Right atrium auricular region (tissue), 2 donors: Measurements from ENCODE around the gene D2HGDH. TPM values are rescaled to one million over a fixed set of nuclear protein-coding genes. Genes with fewer than 3 reads are reported as not detected.
A peak's percentile ranks its signal among the peaks of the same experiment; 100 is the strongest.
"Not testable (repeated sequence)": the region's sequence is repeated elsewhere in the genome, so short reads cannot be mapped to it uniquely, and the experiment has no call there.

Experiments used
- DNase-seq: peaks from one replicate; pipeline ENCODE4 v3.0.0-alpha.2; 2019; ENCODE audit warnings: low spot score
- H3K27ac ChIP-seq, 2 donors: fragments of 200-600 bp; sonication (generic); 1 replicate in 1 of 2; 2 replicates in 1 of 2; pipeline ENCODE4 v1.5.1; 2016 to 2019
- H3K27me3 ChIP-seq, 2 donors: fragments of 200-600 bp; sonication (generic); one replicate each; pipeline versions ENCODE4 v1.5.1 to v1.6.0; 2017 to 2019
- H3K36me3 ChIP-seq: fragments of 200-600 bp; sonication (generic); one replicate; pipeline ENCODE4 v1.5.1; 2016
- H3K4me1 ChIP-seq, 2 donors: fragments of 200-600 bp; sonication (generic); one replicate each; pipeline versions ENCODE4 v1.5.1 to v1.6.0; 2017 to 2019
- H3K4me3 ChIP-seq, 2 donors: fragments of 200-600 bp; sonication (generic); 1 replicate in 1 of 2; 2 replicates in 1 of 2; pipeline ENCODE4 v1.5.1; 2017 to 2019; ENCODE audit warnings: mild to moderate bottlenecking in 1 of 2, moderate library complexity in 1 of 2
- H3K9me3 ChIP-seq, 2 donors: fragments of 200-600 bp; sonication (generic); one replicate each; pipeline ENCODE4 v1.5.1; 2019
- total RNA-seq, 2 donors: library from RNA; depleted of rRNA; stranded (reverse); fragments of >200 nt; gene quantifications; one replicate each; pipeline ENCODE4 v1.1.0, GENCODE V29; 2016
- TF ChIP-seq, protein P1 (sequence below), 2 donors: fragments of 200-600 bp; sonication (generic); IDR thresholded peaks; one replicate each; pipeline ENCODE4 v1.5.1; 2019; ENCODE audit warnings: antibody characterized with exemption in 2 of 2

The D2HGDH gene
- total RNA-seq, 2 donors from 2014 or later, result 7.5 to 11.7 TPM

DNA sequence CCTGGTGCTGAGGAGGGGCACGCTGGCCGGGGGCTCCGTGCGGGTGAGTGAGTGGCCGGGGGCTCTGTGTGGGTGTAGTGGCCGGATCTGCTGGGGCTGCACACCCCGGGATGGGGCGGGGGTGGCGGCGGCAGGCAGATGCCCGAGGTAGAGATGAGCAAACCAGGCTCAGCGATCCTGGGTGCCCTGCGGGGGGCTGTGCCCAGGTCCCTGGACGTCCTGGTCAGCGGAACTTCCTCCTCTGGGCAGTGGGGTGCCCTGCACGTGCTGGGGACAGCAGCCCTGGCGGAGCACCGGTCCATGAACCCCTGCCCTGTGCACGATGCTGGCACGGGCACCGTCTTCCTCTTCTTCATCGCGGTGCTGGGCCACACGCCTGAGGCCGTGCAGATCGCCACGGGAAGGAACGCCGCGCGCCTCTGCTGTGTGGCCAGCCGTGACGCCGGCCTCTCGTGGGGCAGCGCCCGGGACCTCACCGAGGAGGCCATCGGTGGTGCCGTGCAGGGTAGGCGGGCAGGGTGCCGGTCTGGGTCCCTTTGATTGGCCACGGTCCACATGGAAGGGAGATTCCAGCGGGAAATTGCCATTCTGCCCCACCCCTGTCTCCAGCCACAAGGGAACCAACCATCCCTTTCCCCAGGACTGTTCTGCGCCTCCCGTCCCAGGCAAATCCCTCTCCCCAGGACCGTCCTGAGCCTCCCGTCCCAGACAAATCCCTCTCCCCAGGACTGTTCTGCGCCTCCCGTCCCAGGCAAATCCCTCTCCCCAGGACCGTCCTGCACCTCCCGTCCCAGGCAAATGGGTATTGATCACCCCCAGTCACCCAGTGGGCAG is 80.4 kb downstream of the D2HGDH start:
- H3K4me1 ChIP-seq, result peaks cover 0 to 22% of the 10 kb centered on the region in 2 donors
- H3K27me3 ChIP-seq, result no peaks in the 10 kb centered on the region
- H3K4me3 ChIP-seq, result no peak overlapping the region
- DNase-seq, result no peak
- no peaks in the 10 kb centered on the region for H3K36me3 ChIP-seq
- no peaks in the 10 kb centered on the region for H3K9me3 ChIP-seq
- TF ChIP-seq, protein P1, sequence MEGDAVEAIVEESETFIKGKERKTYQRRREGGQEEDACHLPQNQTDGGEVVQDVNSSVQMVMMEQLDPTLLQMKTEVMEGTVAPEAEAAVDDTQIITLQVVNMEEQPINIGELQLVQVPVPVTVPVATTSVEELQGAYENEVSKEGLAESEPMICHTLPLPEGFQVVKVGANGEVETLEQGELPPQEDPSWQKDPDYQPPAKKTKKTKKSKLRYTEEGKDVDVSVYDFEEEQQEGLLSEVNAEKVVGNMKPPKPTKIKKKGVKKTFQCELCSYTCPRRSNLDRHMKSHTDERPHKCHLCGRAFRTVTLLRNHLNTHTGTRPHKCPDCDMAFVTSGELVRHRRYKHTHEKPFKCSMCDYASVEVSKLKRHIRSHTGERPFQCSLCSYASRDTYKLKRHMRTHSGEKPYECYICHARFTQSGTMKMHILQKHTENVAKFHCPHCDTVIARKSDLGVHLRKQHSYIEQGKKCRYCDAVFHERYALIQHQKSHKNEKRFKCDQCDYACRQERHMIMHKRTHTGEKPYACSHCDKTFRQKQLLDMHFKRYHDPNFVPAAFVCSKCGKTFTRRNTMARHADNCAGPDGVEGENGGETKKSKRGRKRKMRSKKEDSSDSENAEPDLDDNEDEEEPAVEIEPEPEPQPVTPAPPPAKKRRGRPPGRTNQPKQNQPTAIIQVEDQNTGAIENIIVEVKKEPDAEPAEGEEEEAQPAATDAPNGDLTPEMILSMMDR (IDR thresholded peaks at IDR 0.05), result no peak
- no peak overlapping the region for H3K27ac ChIP-seq

GRCh38 chr2:241815477-241816430 is 81.3 kb downstream of the D2HGDH start:
- no peak for DNase-seq

GRCh38 chr2:241816431-241817121 is 82.1 kb downstream of the D2HGDH start:
- Histone ChIP-seq H3K27me3 (no peaks in the 10 kb centered on the region), H3K4me3 (no peak overlapping the region), H3K27ac (no peak overlapping the region), H3K9me3 (no peaks in the 10 kb centered on the region), H3K4me1 (peaks cover 0 to 5% of the 10 kb centered on the region in 2 donors), H3K36me3 (no peaks in the 10 kb centered on the region)
- DNase-seq, result no peak
- TF ChIP-seq, protein P1 (IDR thresholded peaks at IDR 0.05), result no peak

More at GRCh38 chr2:241815477-241816430, 81.3 kb downstream of the D2HGDH start:
- no peaks in the 10 kb centered on the region for H3K27me3 ChIP-seq
- no peaks in the 10 kb centered on the region for H3K36me3 ChIP-seq
- no peak overlapping the region for H3K4me3 ChIP-seq
- peaks cover 0 to 13% of the 10 kb centered on the region in 2 donors for H3K4me1 ChIP-seq
- no peak overlapping the region for H3K27ac ChIP-seq
- H3K9me3 ChIP-seq, result no peaks in the 10 kb centered on the region
- TF ChIP-seq, protein P1 (IDR thresholded peaks at IDR 0.05), result no peak

DNA sequence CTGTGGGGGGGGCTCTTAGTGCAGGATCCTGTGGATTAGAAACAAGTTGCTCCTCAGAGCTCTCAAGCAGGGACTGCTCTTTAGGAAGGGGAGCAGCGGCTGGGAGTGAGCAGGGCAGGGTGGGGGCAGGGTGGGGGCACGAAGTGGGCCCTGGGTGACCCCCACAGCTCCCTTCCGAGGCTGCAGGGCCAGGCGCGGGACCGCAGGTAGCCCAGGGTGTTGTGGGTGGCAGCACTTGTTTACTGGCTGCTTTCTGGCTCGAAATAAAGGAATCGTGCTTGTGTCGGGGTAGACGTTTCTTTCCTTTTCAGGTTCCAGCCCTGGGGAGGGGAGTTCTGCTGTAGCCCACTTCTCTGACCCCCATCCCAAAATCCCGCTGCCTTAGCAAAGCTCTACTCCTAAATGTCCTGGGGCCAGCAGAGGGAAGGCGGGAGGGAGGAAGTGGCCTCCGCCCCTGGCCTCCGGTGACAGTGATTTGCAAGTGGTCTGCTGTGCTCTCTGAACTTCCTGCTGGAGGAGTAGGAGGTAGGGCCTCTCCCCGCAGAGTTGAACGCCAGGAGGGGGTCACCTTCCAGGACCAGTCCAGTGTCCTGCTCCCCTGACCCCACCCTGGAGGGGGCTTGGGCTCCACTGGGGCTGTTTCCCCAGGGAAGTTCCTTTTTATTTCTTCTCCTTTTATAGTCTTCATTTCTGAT is 82.8 kb downstream of the D2HGDH start:
- DNase-seq, result peak; percentile 57
- Histone ChIP-seq H3K36me3 (no peaks in the 10 kb centered on the region), H3K27me3 (no peaks in the 10 kb centered on the region), H3K4me1 (peaks cover 0 to 5% of the 10 kb centered on the region in 2 donors), H3K4me3 (no peak overlapping the region), H3K27ac (no peak overlapping the region), H3K9me3 (no peaks in the 10 kb centered on the region)
- TF ChIP-seq, protein P1 (IDR thresholded peaks at IDR 0.05), result no peak

- not testable (repeated sequence) for H3K27me3 ChIP-seq, H3K4me1 ChIP-seq, H3K4me3 ChIP-seq, H3K36me3 ChIP-seq, H3K9me3 ChIP-seq, H3K27ac ChIP-seq
- peak; percentile 47 for DNase-seq
These were observed 83.4 kb downstream of the D2HGDH start for GRCh38 chr2:241817821-241818215.

Other genes with a start within 250 kb of the D2HGDH start
- gene STK25, start 226.0 kb upstream of the D2HGDH start, total RNA-seq, result 100 to 1,000 TPM in 1 of 2 donors, 10 to 100 TPM in 1; 94.5 to 173 TPM
- 10 to 100 TPM; 11.2 to 25.7 TPM for gene BOK, start 175.9 kb upstream of the D2HGDH start, total RNA-seq
- gene THAP4, start 97.5 kb upstream of the D2HGDH start, total RNA-seq, result 10 to 100 TPM; 76.8 to 94.7 TPM
- 10 to 100 TPM; 47.8 to 53.0 TPM for gene ATG4B, start 96.9 kb upstream of the D2HGDH start, total RNA-seq
- gene DTYMK, start 47.8 kb upstream of the D2HGDH start, total RNA-seq, result 1 to 10 TPM; 6.4 to 6.6 TPM
- gene ING5, start 32.6 kb upstream of the D2HGDH start, total RNA-seq, result 10 to 100 TPM; 21.9 to 32.7 TPM
- gene GAL3ST2, start 42.2 kb downstream of the D2HGDH start, total RNA-seq, result 1 to 10 TPM in 1 of 2 donors, under 1 TPM in 1; 0.56 to 1.1 TPM
- gene NEU4, start 74.6 kb downstream of the D2HGDH start, total RNA-seq, result under 1 TPM in 1 of 2 donors, not detected in 1; 0.31 TPM
- 10 to 100 TPM in 1 of 2 donors, 1 to 10 TPM in 1; 1.0 to 17.5 TPM for gene PDCD1, start 124.3 kb downstream of the D2HGDH start, total RNA-seq
- not detected for gene RTP5, start 135.1 kb downstream of the D2HGDH start, total RNA-seq